Stimulated activated naive CD8-positive, alpha-beta T cell treated with anti-CD3 and anti-CD28 coated beads, Interleukin-15, amount 100 ng/mL, for 72 hours (primary cell): ENCODE data around the gene CCR1.
"Not testable (repeated sequence)": the region's sequence is repeated elsewhere in the genome, so short reads cannot be mapped to it uniquely, and the experiment has no call there.

ENCODE experiments used
- ATAC-seq: fragments of 150-1000 bp; cut with Tn5 transposase; 2 replicates; pipeline ENCODE4 v1.10.0; 2021; ENCODE audit warnings: mild to moderate bottlenecking, moderate library complexity
- DNase-seq, 2 donors: peaks; one replicate each; pipeline ENCODE4 v3.0.0; 2021 to 2022
- H3K27ac Mint-ChIP-seq, 2 donors: one replicate each; pipeline ENCODE4 v1.8.0; 2022; ENCODE audit warnings: mild to moderate bottlenecking in 2 of 2, mixed read lengths in 2 of 2, moderate library complexity in 2 of 2
- H3K27me3 Mint-ChIP-seq: one replicate; pipeline ENCODE4 v1.8.0; 2022; ENCODE audit warnings: mixed read lengths
- H3K4me1 Mint-ChIP-seq: one replicate; pipeline ENCODE4 v1.8.0; 2022; ENCODE audit warnings: mild to moderate bottlenecking, mixed read lengths
- H3K4me3 Mint-ChIP-seq, 2 donors: one replicate each; pipeline ENCODE4 v1.8.0; 2022; ENCODE audit warnings: mild to moderate bottlenecking in 2 of 2, mixed read lengths in 2 of 2, moderate library complexity in 1 of 2
- H3K9me3 Mint-ChIP-seq, 2 donors: one replicate each; pipeline ENCODE4 v1.8.0; 2022; ENCODE audit warnings: mixed read lengths in 2 of 2

Gene CCR1

DNA sequence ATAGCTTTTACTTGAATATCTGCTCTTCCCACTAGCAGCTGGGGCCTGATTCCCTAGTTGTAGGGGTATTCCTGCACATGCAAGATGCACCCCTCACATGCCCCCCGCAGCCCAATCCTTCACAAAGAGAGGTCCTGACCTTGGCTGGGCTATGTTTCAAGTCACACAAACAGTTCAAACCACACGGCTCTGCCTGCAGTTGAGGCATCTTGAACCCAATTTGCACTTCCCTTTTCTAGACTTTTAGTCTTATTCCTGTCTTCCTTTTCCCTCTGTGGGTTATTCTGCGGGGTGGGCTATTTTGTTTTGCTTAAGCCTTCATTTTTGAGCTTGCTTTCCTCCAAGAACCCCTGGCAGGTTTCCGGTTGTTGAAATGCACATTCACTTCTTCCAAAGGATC, 13.3 kb upstream of the CCR1 start:
- Mint-ChIP-seq H3K9me3 (peaks cover 14 to 22% of the 10 kb centered on the region in 2 donors), H3K27ac (no peak overlapping the region), H3K27me3 (peaks cover 14% of the 10 kb centered on the region), H3K4me1 (peaks cover 10% of the 10 kb centered on the region), H3K4me3 (no peak overlapping the region)
- DNase-seq: no peak
- ATAC-seq: no peak

DNA sequence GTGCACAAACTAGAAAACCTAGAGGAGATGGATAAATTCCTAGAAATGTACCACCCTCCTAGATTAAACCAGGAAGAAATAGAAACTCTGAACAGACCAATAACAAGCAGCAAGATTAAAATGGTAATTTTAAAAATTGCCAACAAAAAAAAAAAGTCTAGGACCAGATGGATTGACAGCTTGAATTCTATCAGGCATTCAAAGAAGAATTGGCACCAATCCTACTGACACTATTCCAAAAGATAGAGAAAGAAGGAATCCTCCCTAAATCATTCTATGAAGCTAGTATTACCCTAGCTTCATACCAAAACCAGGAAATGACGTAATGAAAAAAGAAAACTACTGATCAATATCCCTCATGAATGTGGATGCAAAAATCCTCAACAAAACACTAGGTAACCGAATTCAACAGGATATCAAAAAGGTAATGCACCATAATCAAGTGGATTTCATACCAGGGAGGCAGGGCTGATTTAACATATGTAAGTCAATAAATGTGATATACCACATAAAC, 10.1 kb upstream of the CCR1 start:
- H3K9me3 Mint-ChIP-seq: peaks cover 12 to 19% of the 10 kb centered on the region in 2 donors

GRCh38 chr3:46215810-46216414, 7.8 kb upstream of the CCR1 start:
- H3K27me3 Mint-ChIP-seq: no peaks in the 10 kb centered on the region
- no peak for DNase-seq
- no peak overlapping the region for H3K4me3 Mint-ChIP-seq
- H3K27ac Mint-ChIP-seq: no peak overlapping the region
- H3K9me3 Mint-ChIP-seq: peaks cover 12 to 19% of the 10 kb centered on the region in 2 donors
- peaks cover 4% of the 10 kb centered on the region for H3K4me1 Mint-ChIP-seq
- no peak for ATAC-seq

More for the DNA sequence above, 10.1 kb upstream of the CCR1 start:
- Mint-ChIP-seq H3K27ac (no peak overlapping the region), H3K4me1 (peaks cover 10% of the 10 kb centered on the region), H3K4me3 (no peak overlapping the region), H3K27me3 (peaks cover 8% of the 10 kb centered on the region)
- no peak for ATAC-seq
- no peak for DNase-seq

GRCh38 chr3:46214751-46215352, 6.7 kb upstream of the CCR1 start:
- Mint-ChIP-seq H3K4me3 (no peak overlapping the region), H3K9me3 (peaks cover 11 to 16% of the 10 kb centered on the region in 2 donors), H3K27me3 (no peaks in the 10 kb centered on the region), H3K27ac (no peak overlapping the region), H3K4me1 (peaks cover 7% of the 10 kb centered on the region)
- ATAC-seq: peak; percentile 50
- DNase-seq: no peak

- peak; percentile 66 for ATAC-seq
Measured at GRCh38 chr3:46213201-46213600, 5.1 kb upstream of the CCR1 start.

GRCh38 chr3:46212101-46212500, 4.0 kb upstream of the CCR1 start:
- no peak overlapping the region for H3K4me3 Mint-ChIP-seq
- DNase-seq (no peak), ATAC-seq (no peak)
- peaks cover 26% of the 10 kb centered on the region for H3K4me1 Mint-ChIP-seq
- H3K27me3 Mint-ChIP-seq: no peaks in the 10 kb centered on the region
- no peaks in the 10 kb centered on the region for H3K9me3 Mint-ChIP-seq
- H3K27ac Mint-ChIP-seq: no peak overlapping the region

More at GRCh38 chr3:46213201-46213600, 5.1 kb upstream of the CCR1 start:
- Mint-ChIP-seq H3K27ac (no peak overlapping the region), H3K9me3 (peaks cover 7 to 8% of the 10 kb centered on the region in 2 donors), H3K27me3 (no peaks in the 10 kb centered on the region), H3K4me3 (no peak overlapping the region), H3K4me1 (peaks cover 22% of the 10 kb centered on the region)
- no peak for DNase-seq

DNA sequence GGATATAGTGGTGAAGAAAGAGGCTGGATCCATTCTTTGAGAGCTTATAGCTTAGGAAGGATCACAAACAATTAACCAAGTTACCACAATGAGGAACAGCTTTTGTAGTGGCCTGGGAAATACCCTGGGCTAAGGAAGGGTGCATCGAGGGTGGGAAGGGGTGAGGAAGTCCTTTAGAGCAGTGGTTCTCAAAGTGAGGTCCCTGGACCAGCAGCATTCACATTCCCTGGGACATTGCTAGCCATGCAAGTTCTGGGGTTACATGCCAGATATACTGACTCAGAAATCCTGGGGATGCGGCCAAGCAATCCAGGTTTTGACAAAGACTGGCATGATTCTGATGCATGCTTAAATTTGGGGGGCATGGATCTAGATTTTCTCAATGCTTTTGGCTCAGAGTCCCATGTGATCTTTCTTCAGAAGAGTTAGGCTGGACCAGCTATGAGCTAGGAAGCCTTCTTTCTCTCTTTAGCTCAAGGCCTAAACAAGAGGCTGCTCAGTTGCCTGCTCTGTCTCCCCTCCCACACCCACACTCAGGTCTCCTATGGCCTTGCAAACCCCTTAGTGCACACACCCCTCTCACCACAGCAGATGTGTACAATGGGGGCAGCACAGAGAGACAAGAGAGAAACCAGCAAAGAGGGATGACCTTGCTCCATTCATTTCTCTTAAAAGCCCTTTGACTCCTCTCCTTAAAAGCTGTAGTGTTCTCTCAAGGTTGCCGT, 1.8 kb upstream of the CCR1 start:
- Mint-ChIP-seq H3K27ac (no peak overlapping the region), H3K4me3 (no peak overlapping the region), H3K9me3 (no peaks in the 10 kb centered on the region), H3K4me1 (peaks cover 26% of the 10 kb centered on the region), H3K27me3 (peaks cover 5% of the 10 kb centered on the region)
- ATAC-seq (no peak), DNase-seq (no peak)

- no peaks in the 10 kb centered on the region for H3K9me3 Mint-ChIP-seq
- DNase-seq (no peak), ATAC-seq (no peak)
- H3K4me3 Mint-ChIP-seq: no peak overlapping the region
- no peak overlapping the region for H3K27ac Mint-ChIP-seq
- H3K27me3 Mint-ChIP-seq: peaks cover 9% of the 10 kb centered on the region
- H3K4me1 Mint-ChIP-seq: peaks cover 26% of the 10 kb centered on the region
Measured at GRCh38 chr3:46209053-46209452, 940 bp upstream of the CCR1 start.

- not testable (repeated sequence) for H3K9me3 Mint-ChIP-seq
Measured at GRCh38 chr3:46207514-46207913, 599 bp downstream of the CCR1 start.

DNA sequence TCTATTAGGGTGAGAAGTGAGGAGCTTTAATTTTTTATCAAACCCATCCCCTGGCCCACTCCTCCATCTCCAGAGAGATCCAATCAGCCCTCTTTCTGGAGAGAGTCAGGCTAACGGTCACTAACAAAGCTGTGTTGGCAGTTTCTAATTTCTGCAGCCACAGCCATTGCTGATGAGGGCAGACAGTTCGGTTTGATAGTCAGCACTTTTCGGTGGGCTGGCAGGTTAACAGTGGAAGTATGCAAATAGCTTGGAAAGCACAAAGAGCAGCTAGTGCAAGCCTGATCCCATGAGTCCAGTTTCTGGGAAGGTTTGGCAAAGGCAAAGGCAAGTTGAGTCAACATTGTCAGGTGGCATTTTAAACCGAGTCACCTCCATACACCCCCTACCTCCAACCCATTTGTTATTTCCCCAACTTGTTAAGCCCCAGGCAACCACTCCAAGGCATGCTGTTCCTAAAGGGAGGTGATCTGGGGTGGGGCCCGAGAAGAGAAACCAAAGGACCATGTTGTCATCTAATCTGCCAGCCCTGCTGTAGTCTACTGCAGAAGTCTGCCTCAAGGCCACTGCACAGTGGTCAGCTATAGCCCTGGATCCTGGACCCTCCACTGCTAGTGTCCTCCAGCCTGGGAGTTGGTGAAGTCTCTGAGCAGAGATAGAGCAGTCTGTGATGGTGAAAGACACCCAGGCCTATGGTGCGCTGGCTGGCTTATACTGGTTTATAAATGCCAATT, 1.7 kb downstream of the CCR1 start:
- Mint-ChIP-seq H3K9me3 (no peaks in the 10 kb centered on the region), H3K4me1 (peaks cover 26% of the 10 kb centered on the region), H3K4me3 (no peak overlapping the region), H3K27ac (no peak overlapping the region), H3K27me3 (peaks cover 9% of the 10 kb centered on the region)
- DNase-seq (no peak), ATAC-seq (no peak)

More at GRCh38 chr3:46207514-46207913, 599 bp downstream of the CCR1 start:
- peaks cover 26% of the 10 kb centered on the region for H3K4me1 Mint-ChIP-seq
- not testable (repeated sequence) for DNase-seq, H3K4me3 Mint-ChIP-seq, ATAC-seq, H3K27me3 Mint-ChIP-seq
- peak overlapping the region in 1 of 2 donors; percentile 44 for H3K27ac Mint-ChIP-seq

DNA sequence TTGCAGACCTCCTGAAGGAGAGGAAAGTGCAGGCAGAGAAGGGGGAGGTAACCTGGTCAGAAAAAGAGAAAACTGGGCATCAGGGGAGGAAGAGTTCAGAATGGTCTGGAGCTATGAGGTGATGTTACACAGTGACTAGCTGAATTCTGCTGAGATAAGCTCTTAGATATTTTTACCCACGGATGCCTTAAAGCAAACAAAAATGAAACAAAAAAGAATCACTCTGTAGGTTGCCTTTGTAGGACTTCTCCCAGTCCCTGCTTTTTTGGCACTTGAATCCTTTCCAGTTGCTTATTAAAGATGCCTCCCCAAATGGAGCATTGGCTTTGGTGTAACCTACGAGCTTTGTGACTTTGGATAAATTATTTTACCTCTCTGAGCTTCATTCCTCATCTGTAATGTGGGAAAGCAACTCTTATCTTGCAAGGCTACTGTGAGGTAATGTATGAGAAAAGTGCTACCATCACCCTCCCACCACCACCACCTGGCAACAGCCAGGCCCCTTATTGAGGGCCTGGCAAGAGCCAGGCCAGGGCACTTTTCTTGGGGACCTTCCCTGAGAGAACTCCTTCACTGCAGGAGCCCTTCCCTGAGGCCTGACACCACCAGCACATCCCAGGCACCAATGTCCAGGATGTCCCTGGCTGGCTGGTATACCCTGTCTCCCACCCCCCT, 2.7 kb downstream of the CCR1 start:
- Mint-ChIP-seq H3K9me3 (no peaks in the 10 kb centered on the region), H3K27ac (no peak overlapping the region), H3K4me1 (peaks cover 26% of the 10 kb centered on the region), H3K27me3 (peaks cover 9% of the 10 kb centered on the region), H3K4me3 (no peak overlapping the region)
- ATAC-seq (no peak), DNase-seq (no peak)

- no peak for DNase-seq
- Mint-ChIP-seq H3K9me3 (no peaks in the 10 kb centered on the region), H3K27me3 (peaks cover 9% of the 10 kb centered on the region), H3K4me3 (no peak overlapping the region), H3K4me1 (peaks cover 13% of the 10 kb centered on the region), H3K27ac (peak overlapping the region in 1 of 2 donors; percentile 75)
- no peak for ATAC-seq
Measured at GRCh38 chr3:46203681-46204080, 4.4 kb downstream of the CCR1 start.

- Mint-ChIP-seq H3K27me3 (peaks cover 9% of the 10 kb centered on the region), H3K27ac (no peak overlapping the region), H3K9me3 (peaks cover under 1 to 8% of the 10 kb centered on the region in 2 donors), H3K4me3 (no peak overlapping the region), H3K4me1 (peaks cover 1% of the 10 kb centered on the region)
- DNase-seq (no peak), ATAC-seq (no peak)
Measured at GRCh38 chr3:46202535-46202934, 5.6 kb downstream of the CCR1 start.

DNA sequence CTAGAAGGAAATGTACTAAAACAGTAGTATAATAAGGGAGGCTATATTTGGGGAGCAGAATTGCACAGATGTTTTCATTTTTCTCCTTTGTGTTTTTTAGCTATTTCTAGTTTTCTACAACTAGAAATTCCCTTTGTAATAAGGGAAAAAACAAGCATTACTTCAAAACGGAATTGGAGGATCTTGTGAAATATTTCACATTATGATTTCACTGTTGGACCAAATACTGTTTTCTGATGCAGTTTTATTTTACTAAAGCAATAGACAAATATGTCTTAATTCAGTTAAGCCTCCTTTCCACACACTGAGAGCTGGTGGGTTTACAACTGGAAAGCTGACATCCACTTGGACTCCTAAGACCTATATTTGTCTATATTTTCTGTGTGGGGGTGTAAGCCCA, 7.3 kb downstream of the CCR1 start:
- peaks cover 9% of the 10 kb centered on the region for H3K27me3 Mint-ChIP-seq
- H3K4me1 Mint-ChIP-seq: no peaks in the 10 kb centered on the region
- no peak for ATAC-seq
- H3K4me3 Mint-ChIP-seq: no peak overlapping the region
- H3K9me3 Mint-ChIP-seq: peaks cover 4 to 13% of the 10 kb centered on the region in 2 donors
- DNase-seq: no peak
- H3K27ac Mint-ChIP-seq: no peak overlapping the region

DNA sequence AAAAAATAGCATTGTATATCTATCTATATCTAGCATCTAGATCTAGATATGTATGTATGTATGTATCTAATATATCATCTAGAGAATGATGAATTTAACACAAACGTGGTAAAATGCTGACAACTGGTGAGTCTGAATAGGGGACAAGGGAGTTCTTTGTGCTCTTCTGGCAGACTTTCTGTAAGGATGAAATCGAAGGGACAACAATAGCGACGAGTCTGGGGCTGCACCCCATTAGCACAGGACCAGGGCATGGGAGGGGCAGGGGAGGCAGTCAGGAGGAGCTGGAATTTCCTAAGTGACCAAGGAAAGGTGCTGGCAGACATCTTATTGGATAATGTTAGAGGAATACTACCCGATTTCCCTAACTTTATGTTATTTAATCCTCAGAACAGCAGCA, 7.9 kb downstream of the CCR1 start:
- no peaks in the 10 kb centered on the region for H3K4me1 Mint-ChIP-seq
- H3K9me3 Mint-ChIP-seq: peaks cover 7 to 16% of the 10 kb centered on the region in 2 donors
- no peak for ATAC-seq
- H3K27me3 Mint-ChIP-seq: peaks cover 6% of the 10 kb centered on the region
- DNase-seq: no peak
- no peak overlapping the region for H3K27ac Mint-ChIP-seq
- no peak overlapping the region for H3K4me3 Mint-ChIP-seq
